Astrocyte (in vitro differentiated cells and primary cell): ENCODE data around the gene MYH16. TPM values are rescaled to one million over a fixed set of nuclear protein-coding genes. Genes with fewer than 3 reads are reported as not detected.
"Not testable (repeated sequence)": the region's sequence is repeated elsewhere in the genome, so short reads cannot be mapped to it uniquely, and the experiment has no call there.

ENCODE experiments used
- DNase-seq: peaks from one replicate; pipeline ENCODE4 v3.0.0-alpha.2; 2010; ENCODE audit warnings: low read depth
- FAIRE-seq: peaks from 2 replicates; lab custom pipeline; 2011; peaks lifted over from hg19 to GRCh38; lab: Jason Lieb, UNC
- H2AFZ ChIP-seq: 2 replicates; pipeline ENCODE4 v1.6.0; 2012; ENCODE audit warnings: low read depth, low read length, inconsistent platforms
- H3K27ac ChIP-seq: 2 replicates; pipeline ENCODE4 v1.5.1; 2011; ENCODE audit warnings: low read depth, low read length, inconsistent platforms
- H3K27me3 ChIP-seq: 2 replicates; pipeline ENCODE4 v1.6.0; 2011; ENCODE audit warnings: low read length, inconsistent platforms; ENCODE audit not compliant: insufficient read depth
- H3K36me3 ChIP-seq: 2 replicates; pipeline ENCODE4 v1.5.1; 2011; ENCODE audit warnings: low read length, inconsistent platforms; ENCODE audit not compliant: insufficient read depth
- H3K4me1 ChIP-seq: 2 replicates; pipeline ENCODE4 v1.5.1; 2011; ENCODE audit warnings: low read length, inconsistent platforms; ENCODE audit not compliant: insufficient read depth
- H3K4me2 ChIP-seq: 2 replicates; pipeline ENCODE4 v1.6.0; 2012; ENCODE audit warnings: low read length, inconsistent platforms
- H3K4me3 ChIP-seq: 2 replicates; pipeline ENCODE4 v1.5.1; 2011; ENCODE audit warnings: low read depth, mild to moderate bottlenecking, low read length, inconsistent platforms; ENCODE audit not compliant: insufficient read depth
- H3K79me2 ChIP-seq: 2 replicates; pipeline ENCODE4 v1.6.0; 2012; ENCODE audit warnings: mild to moderate bottlenecking, low read length, inconsistent platforms; ENCODE audit not compliant: insufficient read depth
- H3K9ac ChIP-seq: 2 replicates; pipeline ENCODE4 v1.6.0; 2012; ENCODE audit warnings: mild to moderate bottlenecking, low read length, inconsistent platforms
- H3K9me3 ChIP-seq: 2 replicates; pipeline ENCODE4 v1.5.1; 2012; ENCODE audit warnings: low read depth, mild to moderate bottlenecking, low read length, inconsistent platforms; ENCODE audit not compliant: insufficient read depth
- H4K20me1 ChIP-seq: 2 replicates; pipeline ENCODE4 v1.6.0; 2012; ENCODE audit warnings: low read length, inconsistent platforms; ENCODE audit not compliant: insufficient read depth
- H3K27ac Mint-ChIP-seq: one replicate; pipeline ENCODE4 v1.8.0; 2021; ENCODE audit warnings: mild to moderate bottlenecking, mixed read lengths; ENCODE audit not compliant: unreplicated experiment
- H3K27me3 Mint-ChIP-seq: one replicate; pipeline ENCODE4 v1.8.0; 2021; ENCODE audit warnings: low read depth, mixed read lengths; ENCODE audit not compliant: unreplicated experiment
- H3K36me3 Mint-ChIP-seq: one replicate; pipeline ENCODE4 v1.8.0; 2021; ENCODE audit warnings: low read depth, mixed read lengths; ENCODE audit not compliant: unreplicated experiment
- H3K4me1 Mint-ChIP-seq: one replicate; pipeline ENCODE4 v1.8.0; 2021; ENCODE audit warnings: low read depth, mixed read lengths; ENCODE audit not compliant: unreplicated experiment
- H3K4me3 Mint-ChIP-seq: one replicate; pipeline ENCODE4 v1.8.0; 2021; ENCODE audit warnings: mild to moderate bottlenecking, moderate library complexity, mixed read lengths; ENCODE audit not compliant: unreplicated experiment
- H3K9me3 Mint-ChIP-seq: one replicate; pipeline ENCODE4 v1.8.0; 2021; ENCODE audit warnings: mild to moderate bottlenecking, mixed read lengths; ENCODE audit not compliant: unreplicated experiment
- EZH2 ChIP-seq: IDR thresholded peaks from 2 replicates; pipeline ENCODE4 v1.6.1; 2012; ENCODE audit warnings: mild to moderate bottlenecking, low read length, inconsistent platforms; ENCODE audit not compliant: insufficient read depth
- total RNA-seq: library from RNA; stranded (reverse); gene quantifications from 2 replicates; pipeline ENCODE4 v1.2.1, GENCODE V29; 2021
- TF ChIP-seq, protein P1 (sequence below): IDR thresholded peaks from 2 replicates; pipeline ENCODE4 v1.5.1; 2011; ENCODE audit warnings: low read depth, mild to moderate bottlenecking, inconsistent platforms, low read length, moderate library complexity; ENCODE audit not compliant: insufficient read depth

MYH16 gene
- total RNA-seq, 1 donor from 2014 or later = 0.11 TPM

DNA sequence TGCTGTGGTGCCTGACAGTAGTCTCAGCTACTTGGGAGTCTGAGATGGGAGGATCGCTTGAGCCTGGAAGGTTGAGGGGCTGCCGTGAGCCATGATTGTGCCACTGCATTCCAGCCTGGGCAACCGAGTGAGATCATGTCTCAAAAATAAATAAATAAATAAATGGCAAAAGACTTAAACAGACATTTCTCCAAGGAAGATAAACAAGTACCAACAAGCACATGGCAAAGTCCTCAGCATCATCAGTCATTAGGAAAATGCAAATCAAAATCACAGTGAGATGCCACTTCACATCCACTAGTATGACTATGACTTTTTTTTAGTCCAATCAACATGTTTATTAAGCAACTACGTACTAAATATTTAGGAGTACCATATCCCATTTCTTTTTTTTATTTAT lies 43.4 kb upstream of the MYH16 start:
- H3K4me3 Mint-ChIP-seq = no peak overlapping the region

DNA sequence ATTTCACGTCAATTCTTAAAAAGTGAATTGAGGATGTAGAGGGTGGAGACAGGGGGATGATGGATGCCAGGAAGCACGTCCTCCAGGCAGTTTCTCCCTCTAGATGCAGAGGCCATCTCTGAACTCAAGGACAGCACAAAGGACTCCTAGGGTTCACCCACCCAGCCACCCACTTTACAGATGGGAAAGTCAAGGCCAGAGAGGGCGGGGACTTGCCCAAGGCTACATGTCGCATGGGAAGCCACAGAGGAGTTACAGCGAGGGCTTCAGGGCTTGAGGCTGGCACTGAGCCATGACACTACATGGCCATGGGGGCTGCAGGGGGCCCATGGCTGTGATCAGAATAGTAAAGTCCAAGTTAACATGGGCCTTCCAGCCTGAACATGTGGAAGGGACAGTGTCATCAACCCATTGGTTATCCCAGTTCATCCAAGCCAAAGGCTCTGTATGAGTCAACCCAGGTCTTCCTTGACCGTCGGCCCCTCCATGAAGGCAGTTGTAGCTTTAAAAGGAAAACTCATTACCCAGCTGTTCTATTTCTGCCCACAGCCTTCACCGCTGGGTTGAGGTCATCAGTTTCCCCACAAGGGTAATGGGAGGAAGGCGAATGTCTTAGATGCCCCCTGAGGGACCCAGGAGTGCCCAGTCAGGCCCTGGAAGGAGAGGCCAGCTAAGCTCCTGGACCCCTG lies 40.4 kb upstream of the MYH16 start:
- H3K4me2 ChIP-seq = no peak overlapping the region
- no peak overlapping the region for H3K27ac ChIP-seq
- FAIRE-seq (no peak), DNase-seq (no peak)
- no peaks in the 10 kb centered on the region for H3K79me2 ChIP-seq
- no peak overlapping the region for H3K4me3 ChIP-seq
- H3K4me1 Mint-ChIP-seq = no peaks in the 10 kb centered on the region
- no peaks in the 10 kb centered on the region for H4K20me1 ChIP-seq
- H3K27me3 Mint-ChIP-seq = peaks cover 4% of the 10 kb centered on the region
- H3K4me1 ChIP-seq = no peaks in the 10 kb centered on the region
- no peaks in the 10 kb centered on the region for H3K9me3 Mint-ChIP-seq
- H3K4me3 Mint-ChIP-seq = no peak overlapping the region
- H3K36me3 Mint-ChIP-seq = no peaks in the 10 kb centered on the region
- no peaks in the 10 kb centered on the region for H3K27me3 ChIP-seq
- peaks cover 1% of the 10 kb centered on the region for H3K9me3 ChIP-seq
- no peak overlapping the region for H3K27ac Mint-ChIP-seq
- no peak for TF ChIP-seq EZH2
- TF ChIP-seq, protein P1, sequence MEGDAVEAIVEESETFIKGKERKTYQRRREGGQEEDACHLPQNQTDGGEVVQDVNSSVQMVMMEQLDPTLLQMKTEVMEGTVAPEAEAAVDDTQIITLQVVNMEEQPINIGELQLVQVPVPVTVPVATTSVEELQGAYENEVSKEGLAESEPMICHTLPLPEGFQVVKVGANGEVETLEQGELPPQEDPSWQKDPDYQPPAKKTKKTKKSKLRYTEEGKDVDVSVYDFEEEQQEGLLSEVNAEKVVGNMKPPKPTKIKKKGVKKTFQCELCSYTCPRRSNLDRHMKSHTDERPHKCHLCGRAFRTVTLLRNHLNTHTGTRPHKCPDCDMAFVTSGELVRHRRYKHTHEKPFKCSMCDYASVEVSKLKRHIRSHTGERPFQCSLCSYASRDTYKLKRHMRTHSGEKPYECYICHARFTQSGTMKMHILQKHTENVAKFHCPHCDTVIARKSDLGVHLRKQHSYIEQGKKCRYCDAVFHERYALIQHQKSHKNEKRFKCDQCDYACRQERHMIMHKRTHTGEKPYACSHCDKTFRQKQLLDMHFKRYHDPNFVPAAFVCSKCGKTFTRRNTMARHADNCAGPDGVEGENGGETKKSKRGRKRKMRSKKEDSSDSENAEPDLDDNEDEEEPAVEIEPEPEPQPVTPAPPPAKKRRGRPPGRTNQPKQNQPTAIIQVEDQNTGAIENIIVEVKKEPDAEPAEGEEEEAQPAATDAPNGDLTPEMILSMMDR = no peak
- H2AFZ ChIP-seq = no peak overlapping the region
- H3K36me3 ChIP-seq = no peaks in the 10 kb centered on the region
- no peak overlapping the region for H3K9ac ChIP-seq

More for the DNA sequence above, 43.4 kb upstream of the MYH16 start:
- H3K27me3 Mint-ChIP-seq = peaks cover 4% of the 10 kb centered on the region
- H3K4me2 ChIP-seq = no peak overlapping the region
- no peak overlapping the region for H2AFZ ChIP-seq
- no peak overlapping the region for H3K27ac ChIP-seq
- FAIRE-seq (no peak), DNase-seq (no peak)
- H3K36me3 ChIP-seq = no peaks in the 10 kb centered on the region
- no peaks in the 10 kb centered on the region for H3K4me1 Mint-ChIP-seq
- H3K9me3 Mint-ChIP-seq = no peaks in the 10 kb centered on the region
- H3K4me1 ChIP-seq = peaks cover 4% of the 10 kb centered on the region
- TF ChIP-seq, protein P1 = no peak
- no peak for TF ChIP-seq EZH2
- no peak overlapping the region for H3K27ac Mint-ChIP-seq
- H3K79me2 ChIP-seq = no peaks in the 10 kb centered on the region
- no peaks in the 10 kb centered on the region for H3K9me3 ChIP-seq
- no peaks in the 10 kb centered on the region for H3K36me3 Mint-ChIP-seq
- H3K4me3 ChIP-seq = no peak overlapping the region
- no peak overlapping the region for H3K9ac ChIP-seq
- H4K20me1 ChIP-seq = no peaks in the 10 kb centered on the region
- no peaks in the 10 kb centered on the region for H3K27me3 ChIP-seq

DNA sequence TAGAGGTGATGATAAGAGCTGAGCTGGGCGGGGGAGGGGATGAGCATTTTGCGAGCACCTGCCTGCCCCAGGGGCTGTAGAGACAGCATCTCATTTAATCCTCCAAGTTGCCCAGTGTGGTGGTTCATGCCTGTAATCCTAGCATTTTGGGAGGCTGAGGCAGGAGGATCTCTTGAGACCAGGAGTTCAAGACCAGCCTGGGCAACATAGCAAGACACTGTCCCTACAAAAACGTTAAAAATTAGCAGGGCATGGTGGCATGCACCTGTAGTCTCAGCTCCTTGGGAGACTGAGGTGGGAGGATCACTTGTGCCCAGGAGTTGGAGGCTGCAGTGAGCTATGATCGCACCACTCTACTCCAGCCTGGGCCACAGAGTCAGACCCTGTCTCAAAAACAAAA lies 39.7 kb upstream of the MYH16 start:
- not testable (repeated sequence) for H3K4me3 Mint-ChIP-seq, FAIRE-seq, H3K4me3 ChIP-seq, H3K27ac ChIP-seq, H3K4me2 ChIP-seq, DNase-seq, H3K36me3 Mint-ChIP-seq, H3K79me2 ChIP-seq, H3K27ac Mint-ChIP-seq, H3K9me3 Mint-ChIP-seq, H3K9me3 ChIP-seq, H3K36me3 ChIP-seq, H2AFZ ChIP-seq, H3K27me3 ChIP-seq, H3K9ac ChIP-seq, H3K4me1 Mint-ChIP-seq, H4K20me1 ChIP-seq, H3K27me3 Mint-ChIP-seq, H3K4me1 ChIP-seq
